ENCODE results near the gene LRRC8D. TPM values are rescaled to one million over a fixed set of nuclear protein-coding genes. Genes with fewer than 3 reads are reported as not detected.

The LRRC8D gene
- total RNA-seq, 4 donors from 2014 or later, result 4.7 to 8.5 (median 6.5) TPM

GRCh38 chr1:89812992-89813391 lies 7.8 kb upstream of the LRRC8D start:
- H3K36me3 ChIP-seq, result no peaks in the 10 kb centered on the region
- no peak for TF ChIP-seq CTCF (IDR thresholded peaks at IDR 0.05)
- TF ChIP-seq EP300 (IDR thresholded peaks at IDR 0.05), result no peak
- TF ChIP-seq POLR2AphosphoS5 (IDR thresholded peaks at IDR 0.05), result no peak
- TF ChIP-seq POLR2A (IDR thresholded peaks at IDR 0.05), result no peak
- no peaks in the 10 kb centered on the region for H3K27me3 ChIP-seq
- H3K4me1 ChIP-seq, result no peaks in the 10 kb centered on the region
- H3K4me3 ChIP-seq, result no peak overlapping the region
- no peaks in the 10 kb centered on the region for H3K9me3 ChIP-seq
- peak overlapping the region in 2 of 4 donors; percentile 51 for H3K27ac ChIP-seq
- ATAC-seq, result no peak
- 19 to 64% methylated on average over 1 of the region's 1 CpG for WGBS, 2 donors (ENCODE audit: low coverage in 1 of 2)

GRCh38 chr1:89815040-89815439 lies 5.8 kb upstream of the LRRC8D start:
- peaks cover 0 to under 1% (median 0%) of the 10 kb centered on the region in 3 donors for H3K4me1 ChIP-seq
- no peaks in the 10 kb centered on the region for H3K9me3 ChIP-seq
- no peaks in the 10 kb centered on the region for H3K27me3 ChIP-seq
- H3K4me3 ChIP-seq, result no peak overlapping the region
- H3K36me3 ChIP-seq, result no peaks in the 10 kb centered on the region
- ATAC-seq, result no peak
- TF ChIP-seq POLR2AphosphoS5 (IDR thresholded peaks at IDR 0.05), result no peak
- TF ChIP-seq CTCF (IDR thresholded peaks at IDR 0.05), result no peak
- TF ChIP-seq POLR2A (IDR thresholded peaks at IDR 0.05), result no peak
- no peak for TF ChIP-seq EP300 (IDR thresholded peaks at IDR 0.05)
- 80 to 100% methylated on average over 1 of the region's 1 CpG for WGBS, 2 donors (ENCODE audit: low coverage in 1 of 2)
- H3K27ac ChIP-seq, result no peak overlapping the region

DNA sequence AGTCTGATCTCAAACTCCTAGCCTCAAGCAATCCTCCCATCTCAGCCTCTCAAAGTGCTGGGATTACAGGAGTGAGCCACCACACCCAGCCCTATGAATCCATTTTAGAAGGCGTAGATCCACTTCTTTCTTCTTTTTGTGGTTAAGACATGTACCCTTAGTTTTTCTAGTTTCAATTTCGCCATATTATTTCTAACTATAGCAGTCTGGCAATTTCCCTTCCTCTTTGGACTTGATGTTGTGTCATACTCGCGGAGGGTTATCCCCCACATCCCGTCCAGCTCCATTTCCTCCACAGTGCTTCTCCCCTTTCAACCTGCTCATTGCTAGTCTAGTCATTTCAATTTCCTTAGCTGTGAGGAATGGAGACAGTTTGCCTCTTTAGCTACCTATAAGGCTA lies 5.2 kb upstream of the LRRC8D start:
- Histone ChIP-seq H3K36me3 (no peaks in the 10 kb centered on the region), H3K27me3 (no peaks in the 10 kb centered on the region), H3K27ac (no peak overlapping the region), H3K4me1 (peaks cover 0 to 6% (median 0%) of the 10 kb centered on the region in 3 donors), H3K9me3 (no peaks in the 10 kb centered on the region), H3K4me3 (no peak overlapping the region)
- ATAC-seq, result peak; percentile 31
- TF ChIP-seq CTCF (IDR thresholded peaks at IDR 0.05) (no peak), EP300 (IDR thresholded peaks at IDR 0.05) (no peak), POLR2A (IDR thresholded peaks at IDR 0.05) (no peak), POLR2AphosphoS5 (IDR thresholded peaks at IDR 0.05) (no peak)
- 91% methylated on average over 5 of the region's 5 CpGs for WGBS, 2 donors (ENCODE audit: low coverage in 1 of 2)

DNA sequence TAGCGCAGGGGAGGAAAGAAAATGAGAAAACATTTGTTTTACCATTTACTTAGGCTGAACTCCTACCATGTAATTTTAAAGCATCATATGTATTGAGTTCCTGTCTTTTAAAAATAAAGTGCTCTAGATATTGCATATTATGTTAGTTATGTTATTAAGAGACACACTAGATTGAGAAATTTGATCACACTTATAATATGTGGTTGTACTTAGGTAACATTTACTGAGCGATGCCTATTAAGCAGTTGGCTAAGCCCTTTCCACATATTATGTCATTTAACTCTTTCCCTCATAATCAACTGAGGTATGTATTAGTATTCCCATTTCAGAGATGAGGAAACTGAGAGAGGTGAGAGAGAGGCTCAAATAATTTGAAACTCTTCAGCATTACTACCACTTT lies 4.5 kb upstream of the LRRC8D start:
- no peak for ATAC-seq
- no peaks in the 10 kb centered on the region for H3K27me3 ChIP-seq
- H3K4me1 ChIP-seq, result peaks cover 0 to 7% (median 0%) of the 10 kb centered on the region in 3 donors
- no peaks in the 10 kb centered on the region for H3K36me3 ChIP-seq
- no peak overlapping the region for H3K4me3 ChIP-seq
- TF ChIP-seq POLR2A (IDR thresholded peaks at IDR 0.05), result no peak
- 83 to 94% methylated on average over 1 to 2 of the region's 2 CpGs for WGBS, 2 donors (ENCODE audit: low coverage in 1 of 2)
- no peaks in the 10 kb centered on the region for H3K9me3 ChIP-seq
- H3K27ac ChIP-seq, result no peak overlapping the region

DNA sequence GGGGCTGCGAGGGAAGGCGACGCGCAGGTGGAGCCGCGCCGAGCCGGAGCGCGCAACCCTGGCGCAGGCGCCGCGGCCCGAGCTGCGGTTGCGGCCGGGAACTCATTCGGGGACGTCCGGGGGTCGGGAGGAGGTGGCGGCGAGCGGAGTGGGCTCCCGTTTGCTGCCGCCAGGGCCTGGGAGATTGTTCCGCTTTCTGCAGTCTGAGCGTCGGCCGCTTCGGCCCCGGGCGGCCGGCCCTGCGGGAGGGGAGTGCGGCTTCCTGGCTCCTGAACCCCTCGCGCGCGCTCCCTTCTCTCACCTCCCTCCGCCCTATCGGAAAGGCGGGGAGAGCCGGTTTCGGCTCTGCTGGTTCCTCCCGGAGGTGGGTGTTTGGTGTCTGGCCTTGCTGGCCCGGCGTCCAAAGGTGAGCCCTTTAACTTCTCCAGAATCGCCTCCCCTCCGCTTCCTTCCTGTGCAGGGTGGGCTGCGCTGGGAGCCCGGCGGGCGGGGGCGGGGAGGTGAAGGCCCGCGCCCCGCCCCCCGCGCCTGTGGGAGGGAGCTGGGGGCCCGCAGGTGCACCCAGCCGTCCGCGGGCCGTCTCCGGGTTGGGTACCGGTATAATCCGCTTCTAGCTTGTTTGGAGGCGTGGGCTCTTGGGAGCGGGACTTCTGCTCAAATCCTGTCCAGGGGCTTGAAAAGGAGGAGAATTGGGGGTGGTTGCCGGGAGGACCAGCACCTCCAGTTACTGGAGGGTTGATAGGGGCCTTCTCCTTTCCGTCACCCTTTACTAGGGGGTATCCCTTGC lies 683 bp downstream of the LRRC8D start:
- Histone ChIP-seq H3K36me3 (no peaks in the 10 kb centered on the region), H3K4me1 (peaks cover 0 to 29% (median 8%) of the 10 kb centered on the region in 3 donors), H3K9me3 (no peaks in the 10 kb centered on the region), H3K27ac (peak overlapping the region in 3 of 4 donors; percentile 82 to 87 (median 83)), H3K4me3 (peak overlapping the region; percentile 68 to 81), H3K27me3 (no peaks in the 10 kb centered on the region)
- no CpG with 5 or more reads among the region's 73 CpGs for WGBS, 2 donors (ENCODE audit: low coverage in 1 of 2)
- TF ChIP-seq POLR2AphosphoS5 (IDR thresholded peaks at IDR 0.05) (no peak), CTCF (IDR thresholded peaks at IDR 0.05) (peak in 2 of 4 experiments; percentile 11 to 35), EP300 (IDR thresholded peaks at IDR 0.05) (no peak), POLR2A (IDR thresholded peaks at IDR 0.05) (peak in 1 of 2 donors; percentile 10)
- peak; percentile 52 for ATAC-seq
